H1 (cell line): ENCODE results near the gene GPX7. TPM values are rescaled to one million over a fixed set of nuclear protein-coding genes. Genes with fewer than 3 reads are reported as not detected.

Source experiments
- CHD7 ChIP-seq: fragments of 300-600 bp; sonication (generic); IDR thresholded peaks from 2 replicates; pipeline ENCODE4 v1.7.1; 2012; ENCODE audit warnings: low read length, moderate library complexity, mild to moderate bottlenecking, inconsistent platforms; ENCODE audit not compliant: insufficient replicate concordance
- HDAC2 ChIP-seq, 2 experiments: fragments of 300-600 bp in 1 of 2; sonication (generic) in 1 of 2; IDR thresholded peaks; 2 replicates each; pipeline ENCODE4 v1.6.1; 2011 to 2012; ENCODE audit warnings: low read depth in 2 of 2, low read length in 2 of 2, mild to moderate bottlenecking in 2 of 2, moderate library complexity in 2 of 2, borderline replicate concordance in 1 of 2, inconsistent platforms in 1 of 2
- KDM1A ChIP-seq: fragments of 200-600, 300-600 bp; sonication (generic); IDR thresholded peaks from 2 replicates; pipeline ENCODE4 v1.7.1; 2016; ENCODE audit warnings: mild to moderate bottlenecking, low read length, borderline replicate concordance
- MAFK ChIP-seq: IDR thresholded peaks from 2 replicates; pipeline ENCODE4 v1.6.1; 2012; ENCODE audit warnings: low read depth, mild to moderate bottlenecking, improper control_type of control experiment, low read length
- MAX ChIP-seq: IDR thresholded peaks from 2 replicates; pipeline ENCODE4 v1.6.1; 2012; ENCODE audit warnings: inconsistent platforms
- NRF1 ChIP-seq: IDR thresholded peaks from 2 replicates; pipeline ENCODE4 v1.6.1; 2011; ENCODE audit warnings: mild to moderate bottlenecking, low read depth, low read length, improper control_type of control experiment
- POU5F1 ChIP-seq: IDR thresholded peaks from 2 replicates; pipeline ENCODE4 v1.6.1; 2011; ENCODE audit warnings: low read depth, mild to moderate bottlenecking, low read length, moderate library complexity
- RAD21 ChIP-seq, 2 experiments: IDR thresholded peaks in 1 of 2; conservative IDR thresholded peaks in 1 of 2; 2 replicates each; pipeline ENCODE4 v1.6.1; 2011; ENCODE audit warnings: low read depth in 2 of 2, low read length in 2 of 2, improper control_type of control experiment in 1 of 2, inconsistent platforms in 1 of 2, mild to moderate bottlenecking in 1 of 2, moderate library complexity in 1 of 2
- SP1 ChIP-seq: IDR thresholded peaks from 2 replicates; pipeline ENCODE4 v1.6.1; 2011; ENCODE audit warnings: low read depth, low read length
- TBP ChIP-seq: IDR thresholded peaks from 2 replicates; pipeline ENCODE4 v1.6.1; 2011; ENCODE audit warnings: low read depth, low read length, improper control_type of control experiment
- ZNF274 ChIP-seq: IDR thresholded peaks from 2 replicates; pipeline ENCODE4 v1.7.0; 2012; ENCODE audit warnings: low read length, borderline replicate concordance; ENCODE audit errors: extremely low read depth
- polyA plus RNA-seq, 7 experiments: library from polyadenylated mRNA; depleted of rRNA in 3 of 7; stranded (reverse) in 5 of 7; unstranded in 2 of 7; fragments of >200 nt in 5 of 7; fragments of 200-250 nt in 2 of 7; gene quantifications; 1 replicate in 5 of 7; 2 replicates in 1 of 7; 4 replicates in 1 of 7; pipeline versions ENCODE4 v1.2.1 to v1.2.3, GENCODE V29; 2011 to 2013; ENCODE audit warnings: missing spikeins in 2 of 7, mixed read lengths in 2 of 7
- total RNA-seq: library from RNA; stranded (reverse); fragmentation: NEBNext Ultra II Directional; extraction: Animal tissue kit (Norgen Biotek cat#: 25700); gene quantifications from 2 replicates; pipeline ENCODE4 v1.2.1, GENCODE V29; 2021

GPX7 gene
- total and polyA plus RNA-seq, 2 of the 8 experiments (the other 6 are each of a cell fraction or from before 2014, with no cell fraction given), result 13.0 to 37.5 TPM

DNA sequence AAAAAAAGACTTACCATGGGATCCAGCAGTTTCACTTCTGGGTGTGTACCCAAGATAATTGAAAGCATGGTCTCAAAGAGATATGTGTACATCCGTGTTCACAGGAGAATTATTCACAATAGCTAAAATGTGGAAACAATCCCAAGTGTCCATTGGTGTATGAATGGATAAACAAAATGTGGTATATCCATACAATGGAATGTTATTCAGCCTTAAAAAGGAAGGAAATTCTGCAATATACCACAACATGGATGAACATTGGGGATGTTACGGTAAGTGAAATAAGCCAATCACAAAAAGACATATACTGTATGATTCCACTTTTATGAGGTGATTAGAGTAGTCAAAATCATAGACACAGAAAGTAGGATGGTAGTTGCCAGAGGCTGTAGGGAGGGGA is 42.3 kb upstream of the GPX7 start (continued):
- TF ChIP-seq CHD7 (no peak), ZNF274 (no peak), TBP (no peak), POU5F1 (no peak), MAFK (no peak), SP1 (no peak), HDAC2 (IDR thresholded peaks at IDR 0.05; ENCODE audit: borderline replicate concordance in 1 of 2, low read depth in 2 of 2, low read length in 2 of 2) (no peak), NRF1 (no peak), RAD21 (IDR thresholded peaks at IDR 0.05 in 1 of 2, conservative IDR thresholded peaks at IDR 0.05 in 1 of 2; ENCODE audit: low read depth in 2 of 2, low read length in 2 of 2) (no peak), MAX (no peak), KDM1A (no peak)
